GM19467 (cell line): Measurements from ENCODE around the gene BDKRB2.

Experiments used
- ATAC-seq: cut with Tn5 transposase; IDR thresholded peaks from one replicate; pipeline ENCODE4 v1.9.1; 2021; ENCODE audit warnings: mild to moderate bottlenecking, moderate library complexity; ENCODE audit not compliant: unreplicated experiment

Gene BDKRB2

GRCh38 chr14:96176275-96176674, 28.4 kb upstream of the BDKRB2 start:
- no peak for ATAC-seq

GRCh38 chr14:96176811-96177211, 27.8 kb upstream of the BDKRB2 start:
- ATAC-seq = no peak

DNA sequence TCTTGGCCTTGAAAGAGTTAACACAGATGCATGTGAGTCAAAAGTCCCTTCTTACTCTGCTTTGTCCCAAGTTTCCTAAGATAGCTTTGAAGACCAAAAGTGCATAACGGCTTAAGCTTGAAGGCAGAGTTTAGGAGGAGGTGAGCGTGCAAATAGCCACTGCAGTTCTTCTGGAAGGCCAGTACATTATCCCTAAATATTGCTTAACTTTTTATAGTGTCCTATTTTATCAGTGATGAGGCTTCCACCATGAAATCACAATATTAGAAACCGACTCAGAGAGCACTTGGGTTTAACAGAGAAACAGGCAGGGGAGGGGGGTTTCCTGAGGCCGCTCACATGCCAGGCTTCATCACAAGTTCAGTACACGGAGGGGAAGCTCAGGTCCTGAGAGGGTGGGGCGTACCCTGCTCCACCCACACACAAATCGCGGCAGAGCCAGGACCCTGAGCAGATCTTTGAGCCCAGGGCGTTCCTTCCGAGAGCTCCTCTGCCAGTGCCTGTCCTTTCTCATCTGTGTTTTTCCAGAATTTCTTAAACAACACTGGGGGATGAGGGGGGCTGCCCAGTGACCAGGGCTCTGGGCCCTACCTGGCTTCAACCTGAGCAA, 26.8 kb upstream of the BDKRB2 start:
- no peak for ATAC-seq

- no peak for ATAC-seq
Measured at GRCh38 chr14:96178461-96179321, 25.9 kb upstream of the BDKRB2 start.

DNA sequence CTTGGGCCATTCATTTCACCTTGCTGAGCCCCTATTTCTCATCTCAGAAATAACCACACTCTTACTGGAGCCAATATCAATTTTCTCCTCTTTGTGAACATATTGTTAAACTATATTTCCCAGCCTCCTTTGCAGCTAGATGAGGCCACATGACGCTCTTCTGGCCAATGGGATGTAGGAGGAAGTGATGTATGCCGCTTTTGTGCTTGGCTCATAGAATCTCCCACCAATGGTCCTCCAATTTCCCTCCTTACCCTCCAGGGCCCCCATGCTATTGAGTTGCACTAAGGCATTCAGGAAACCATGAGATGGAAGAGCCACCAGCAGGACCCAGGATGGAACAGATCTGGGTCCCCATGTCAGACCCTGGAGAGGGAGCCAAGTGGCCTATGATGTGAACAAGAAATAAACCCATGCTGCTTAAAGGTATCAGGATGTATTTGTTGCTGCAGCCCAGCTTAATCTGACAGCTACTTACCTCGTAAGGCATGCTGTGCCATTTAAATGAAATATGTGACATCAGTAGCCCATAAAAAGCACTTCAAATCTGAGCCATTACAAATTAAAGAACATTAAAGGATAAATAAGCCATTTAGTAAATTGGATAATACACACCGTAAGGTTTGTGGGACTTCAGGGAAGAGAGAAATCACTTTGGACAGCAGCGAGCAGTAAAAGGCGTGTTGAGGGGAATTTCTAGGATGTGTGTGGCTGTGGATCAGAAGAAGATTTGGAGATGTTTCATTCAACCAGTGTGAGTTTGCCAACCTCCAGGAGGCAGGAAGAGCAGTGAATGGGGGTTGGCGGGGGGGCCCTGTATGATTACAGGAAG, 24.4 kb upstream of the BDKRB2 start:
- ATAC-seq = no peak

- ATAC-seq = no peak
Measured at GRCh38 chr14:96181186-96182056, 23.2 kb upstream of the BDKRB2 start.

- no peak for ATAC-seq
Measured at GRCh38 chr14:96182546-96182945, 22.1 kb upstream of the BDKRB2 start.

DNA sequence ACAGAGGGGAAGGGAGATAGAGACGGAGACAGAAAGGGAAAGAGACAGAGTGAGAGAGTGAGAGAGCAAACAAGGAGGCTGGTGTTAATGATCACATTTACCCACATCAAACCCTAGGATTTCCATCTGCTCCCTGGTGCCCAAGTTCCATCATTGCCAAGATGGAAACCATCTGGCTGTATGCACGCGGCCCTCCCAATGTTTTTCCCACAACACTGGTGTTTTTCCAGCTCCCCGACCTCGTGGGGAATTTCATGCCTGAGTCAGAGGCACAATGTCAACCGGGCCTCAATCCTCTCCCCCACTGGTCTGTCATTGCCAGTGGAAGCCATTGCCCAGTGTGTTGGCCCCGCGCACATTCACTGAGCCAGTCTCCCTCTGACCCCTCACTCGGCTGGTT, 19.9 kb upstream of the BDKRB2 start:
- no peak for ATAC-seq

DNA sequence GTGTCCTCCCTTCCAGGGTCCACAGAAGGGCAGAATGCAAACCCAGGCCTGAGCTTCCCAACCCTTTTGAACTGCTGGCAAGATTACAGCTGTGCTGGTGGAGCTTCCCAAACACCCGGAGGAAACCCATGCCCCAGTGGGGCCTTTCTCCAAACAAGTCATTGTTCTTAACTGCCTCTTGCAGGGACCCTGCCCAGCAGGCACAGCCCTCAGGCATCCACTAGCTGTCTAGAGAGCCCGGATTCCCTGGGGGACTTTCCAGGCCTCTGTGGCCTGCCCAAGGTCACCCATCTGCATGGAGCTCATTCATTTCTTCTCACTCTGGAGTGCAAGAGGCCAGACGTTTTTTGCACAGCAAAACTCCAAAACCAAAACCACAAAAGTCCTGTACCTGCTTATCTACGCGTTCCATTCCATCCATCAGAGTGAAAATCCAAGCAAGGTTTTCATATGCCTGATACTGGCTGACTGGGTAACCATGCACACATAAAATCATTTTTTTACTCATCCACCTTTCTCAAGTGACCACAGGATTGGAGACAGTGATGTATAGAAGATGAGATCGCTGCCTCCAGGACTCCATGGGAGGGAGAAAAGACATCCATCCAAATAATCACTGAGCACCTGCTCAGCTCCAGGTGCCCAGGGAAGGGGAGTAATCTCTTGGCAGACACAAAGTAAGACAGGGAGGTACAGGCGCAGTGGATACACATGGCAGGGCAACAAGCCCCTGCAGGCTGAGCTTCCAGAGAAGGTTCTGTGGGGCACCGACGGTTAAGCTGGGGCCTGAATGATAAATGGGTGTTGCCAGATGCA, 17.2 kb upstream of the BDKRB2 start:
- ATAC-seq = no peak

DNA sequence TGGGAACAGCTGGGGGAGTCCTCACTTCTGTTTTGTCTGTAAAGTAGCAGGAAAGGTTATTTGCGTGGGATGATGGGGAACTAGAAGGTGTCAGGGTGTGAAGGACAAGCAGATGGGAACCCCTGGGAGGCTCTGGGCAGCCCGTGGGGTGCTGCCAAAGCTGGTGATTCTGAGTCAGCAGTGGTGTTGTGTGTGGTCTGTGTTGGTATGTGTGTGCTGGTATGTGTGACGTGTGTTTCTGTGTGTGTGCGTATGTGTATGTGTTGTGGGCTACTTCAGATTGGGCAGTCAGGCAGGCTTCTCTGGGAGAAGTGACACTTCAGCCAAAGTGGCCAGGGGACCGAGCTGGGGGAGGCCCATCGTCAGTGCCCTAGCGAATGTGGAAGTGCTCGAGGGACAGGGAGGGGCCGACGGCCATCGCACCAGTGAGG, 15.3 kb upstream of the BDKRB2 start:
- ATAC-seq = no peak

DNA sequence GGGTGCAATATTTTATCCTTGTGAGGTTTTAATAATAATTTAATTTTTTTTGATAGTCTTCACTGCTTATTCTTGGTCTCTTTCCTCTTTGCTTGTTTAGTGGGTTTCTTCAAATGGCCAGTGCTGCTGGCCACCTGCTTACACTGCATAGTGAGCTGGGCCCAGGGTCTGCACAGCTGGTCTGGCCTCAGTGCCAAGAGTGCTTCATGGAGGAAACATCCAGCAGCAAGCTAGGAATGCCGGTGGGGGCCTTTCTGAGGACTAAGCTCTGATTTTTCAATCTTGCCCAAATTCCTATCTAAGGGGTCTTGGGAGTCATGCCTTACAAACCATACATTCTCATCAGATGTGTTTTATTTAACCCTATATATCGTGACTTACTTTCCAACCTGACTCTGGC, 13.3 kb upstream of the BDKRB2 start:
- ATAC-seq = no peak

- no peak for ATAC-seq
Measured at GRCh38 chr14:96191841-96192462, 12.7 kb upstream of the BDKRB2 start.

- ATAC-seq = no peak
Measured at GRCh38 chr14:96192975-96193805, 11.4 kb upstream of the BDKRB2 start.

DNA sequence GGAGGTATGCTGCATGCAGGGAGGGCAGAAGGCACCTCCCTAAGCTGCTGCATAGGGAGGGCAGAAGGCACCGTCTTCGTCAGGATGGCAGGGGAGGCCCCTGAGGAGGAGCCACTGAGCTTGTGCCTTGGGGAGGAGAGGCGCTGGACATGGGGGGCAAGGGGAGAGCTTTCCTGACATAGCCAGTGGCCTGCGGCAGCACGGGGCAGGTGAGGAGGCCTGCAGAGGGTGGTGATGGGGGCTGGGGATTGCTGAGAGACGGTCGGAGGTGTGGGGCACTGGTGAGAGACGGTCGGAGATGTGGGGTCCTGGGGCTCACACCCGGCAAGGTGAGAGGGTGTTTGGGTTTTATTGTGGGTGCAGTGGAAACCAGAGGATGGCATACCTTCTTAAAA, 10.4 kb upstream of the BDKRB2 start:
- ATAC-seq = no peak

GRCh38 chr14:96194657-96195431, 9.8 kb upstream of the BDKRB2 start:
- ATAC-seq = no peak

- no peak for ATAC-seq
Measured at GRCh38 chr14:96195441-96196081, 9.1 kb upstream of the BDKRB2 start.

DNA sequence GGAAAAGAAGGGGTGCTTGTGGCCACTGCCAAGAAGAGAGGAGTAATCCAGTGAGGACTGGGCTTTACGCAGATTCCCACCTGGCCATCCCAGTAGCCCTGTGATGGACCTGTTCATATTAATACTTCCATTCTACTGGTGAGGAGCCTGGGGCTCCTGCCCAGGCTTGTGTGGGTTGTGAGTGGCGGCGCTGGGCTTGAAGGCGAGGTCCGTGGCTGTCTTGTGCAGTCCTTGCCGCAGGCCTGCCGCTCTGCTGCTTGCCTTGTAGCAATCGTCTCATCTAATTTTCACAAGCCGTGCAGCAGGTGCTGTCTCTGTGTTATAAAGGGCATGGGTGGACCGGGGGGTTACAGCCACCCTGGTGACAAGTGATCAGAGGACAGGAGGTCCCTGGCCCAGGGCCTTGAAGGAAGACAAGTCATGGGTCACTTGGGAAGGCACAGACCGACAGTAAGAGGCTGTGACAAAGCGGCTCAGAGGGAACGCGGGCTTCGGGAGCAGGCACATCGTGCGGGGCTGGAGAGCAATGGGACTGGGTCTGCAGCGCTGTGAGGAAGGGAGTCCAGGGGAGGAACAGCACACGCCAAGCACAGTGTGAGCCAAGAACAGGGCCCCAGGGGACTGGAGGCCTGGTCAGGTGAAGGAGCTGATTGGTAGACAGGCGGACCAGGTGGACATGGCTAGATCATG, 7.3 kb upstream of the BDKRB2 start:
- ATAC-seq = no peak
